HepG2 (cell line): ENCODE data around the gene STARD13.

ENCODE experiments used
- BRD4 ChIP-seq: sonication (generic); formaldehyde crosslinking; IDR thresholded peaks from 2 replicates; pipeline ENCODE4 v1.4.0; 2020; ENCODE audit warnings: missing genetic modification reagents
- CC2D1A ChIP-seq: sonication (generic); formaldehyde crosslinking; IDR thresholded peaks from 2 replicates; pipeline ENCODE4 v1.8.1; 2023; ENCODE audit warnings: mild to moderate bottlenecking, missing genetic modification reagents
- EP300 ChIP-seq, 3 experiments: sonication (generic) in 1 of 3; formaldehyde crosslinking in 1 of 3; IDR thresholded peaks; 2 replicates each; pipeline versions ENCODE4 v1.5.1 to v1.6.1; 2011 to 2020; ENCODE audit warnings: low read depth in 2 of 3, low read length in 2 of 3, borderline replicate concordance in 1 of 3, improper control_type of control experiment in 1 of 3, mild to moderate bottlenecking in 1 of 3, missing genetic modification reagents in 1 of 3, moderate library complexity in 1 of 3
- GABPB1 ChIP-seq: IDR thresholded peaks from 2 replicates; pipeline ENCODE4 v1.6.1; 2016; ENCODE audit warnings: mild to moderate bottlenecking, missing genetic modification reagents, moderate library complexity, missing compliant biosample characterization
- POLR2AphosphoS5 ChIP-seq: IDR thresholded peaks from 2 replicates; pipeline ENCODE4 v1.6.1; 2012; ENCODE audit warnings: low read depth, low read length
- POLR2G ChIP-seq: fragments of 200-400 bp; formaldehyde crosslinking; IDR thresholded peaks from 2 replicates; pipeline ENCODE4 v1.6.1; 2018; ENCODE audit warnings: mild to moderate bottlenecking, low read depth, low read length, moderate library complexity
- SNAI1 ChIP-seq: sonication (generic); formaldehyde crosslinking; IDR thresholded peaks from 2 replicates; pipeline ENCODE4 v1.5.0; 2020; ENCODE audit warnings: mild to moderate bottlenecking, missing genetic modification reagents, borderline replicate concordance
- TAF1 ChIP-seq: sonication (generic); formaldehyde crosslinking; IDR thresholded peaks from 2 replicates; pipeline ENCODE4 v1.4.0; 2020; ENCODE audit warnings: missing genetic modification reagents
- ZNF350 ChIP-seq: sonication (generic); formaldehyde crosslinking; IDR thresholded peaks from 2 replicates; pipeline ENCODE4 v1.4.0; 2020; ENCODE audit warnings: mild to moderate bottlenecking, low read depth, missing genetic modification reagents, borderline replicate concordance
- TF ChIP-seq, protein P1 (sequence below): IDR thresholded peaks from 2 replicates; pipeline ENCODE4 v1.6.1; 2012; ENCODE audit warnings: inconsistent platforms

DNA sequence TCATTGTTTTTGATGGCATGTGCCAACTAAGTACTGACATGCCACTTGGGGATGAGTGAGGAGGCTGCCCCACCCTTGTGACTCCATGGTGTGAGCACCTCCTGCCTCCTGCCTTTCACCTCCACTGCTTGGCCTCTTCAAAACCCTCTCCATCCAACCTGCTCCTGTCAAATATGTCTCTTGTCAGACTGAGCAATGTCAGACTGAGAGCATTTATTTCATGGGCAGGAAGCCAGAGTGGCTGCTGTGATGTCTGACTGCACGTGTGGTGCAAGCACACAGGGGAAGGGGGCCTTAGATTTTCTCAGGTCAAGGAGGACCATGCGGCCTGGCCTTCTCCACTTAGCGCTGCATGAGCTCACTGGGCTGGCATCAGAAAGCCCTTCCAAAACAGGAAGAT, 68.3 kb downstream of the STARD13 start:
- TF ChIP-seq SNAI1 (CRISPR knock-in tag) (no peak), POLR2AphosphoS5 (no peak), ZNF350 (CRISPR knock-in tag) (no peak), POLR2G (no peak), TAF1 (CRISPR knock-in tag) (no peak), BRD4 (CRISPR knock-in tag) (no peak), CC2D1A (CRISPR knock-in tag) (no peak), GABPB1 (CRISPR knock-in tag) (no peak), EP300 (IDR thresholded peaks at IDR 0.05; ENCODE audit: low read depth in 2 of 2, low read length in 2 of 2) (no peak), EP300 (CRISPR knock-in tag; IDR thresholded peaks at IDR 0.05; ENCODE audit: borderline replicate concordance) (no peak)
- TF ChIP-seq, protein P1, sequence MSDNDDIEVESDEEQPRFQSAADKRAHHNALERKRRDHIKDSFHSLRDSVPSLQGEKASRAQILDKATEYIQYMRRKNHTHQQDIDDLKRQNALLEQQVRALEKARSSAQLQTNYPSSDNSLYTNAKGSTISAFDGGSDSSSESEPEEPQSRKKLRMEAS: no peak
